Measurements from ENCODE around the gene ICAM4.

DNA sequence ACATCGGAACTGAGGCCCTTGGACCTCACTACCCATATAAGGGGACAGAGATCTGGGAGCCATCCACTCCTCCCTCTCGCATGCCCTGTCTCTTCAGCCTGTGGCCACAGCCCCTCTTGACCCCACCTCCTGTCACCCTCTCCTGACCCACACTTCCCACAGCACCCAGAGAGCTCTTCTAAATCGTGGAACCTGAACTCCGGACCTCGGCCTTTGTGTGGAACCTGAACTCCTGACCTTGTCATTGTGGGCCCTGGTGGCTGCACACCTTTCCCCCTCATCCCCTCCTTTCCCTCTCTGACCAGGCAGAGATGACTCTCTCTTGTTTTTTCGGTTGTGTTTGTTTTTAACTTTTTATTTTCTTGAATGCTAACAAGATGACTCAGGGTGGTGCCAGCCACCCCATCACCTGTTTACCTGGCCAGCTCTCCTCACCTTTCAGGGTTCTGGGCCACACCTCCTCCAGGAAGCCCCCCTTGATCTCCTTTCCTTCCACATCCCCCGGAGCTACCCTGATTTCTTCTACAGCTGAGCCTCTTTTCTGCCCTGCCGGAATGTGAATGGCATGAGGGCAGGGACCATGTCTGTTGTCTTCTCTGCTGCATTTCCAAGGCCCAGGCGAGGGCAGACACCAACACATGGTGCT, 29.7 kb upstream of the ICAM4 start:
- TF ChIP-seq EZH2 (IDR thresholded peaks at IDR 0.05; ENCODE audit: low read depth), result no peak
- TF ChIP-seq, protein P1, sequence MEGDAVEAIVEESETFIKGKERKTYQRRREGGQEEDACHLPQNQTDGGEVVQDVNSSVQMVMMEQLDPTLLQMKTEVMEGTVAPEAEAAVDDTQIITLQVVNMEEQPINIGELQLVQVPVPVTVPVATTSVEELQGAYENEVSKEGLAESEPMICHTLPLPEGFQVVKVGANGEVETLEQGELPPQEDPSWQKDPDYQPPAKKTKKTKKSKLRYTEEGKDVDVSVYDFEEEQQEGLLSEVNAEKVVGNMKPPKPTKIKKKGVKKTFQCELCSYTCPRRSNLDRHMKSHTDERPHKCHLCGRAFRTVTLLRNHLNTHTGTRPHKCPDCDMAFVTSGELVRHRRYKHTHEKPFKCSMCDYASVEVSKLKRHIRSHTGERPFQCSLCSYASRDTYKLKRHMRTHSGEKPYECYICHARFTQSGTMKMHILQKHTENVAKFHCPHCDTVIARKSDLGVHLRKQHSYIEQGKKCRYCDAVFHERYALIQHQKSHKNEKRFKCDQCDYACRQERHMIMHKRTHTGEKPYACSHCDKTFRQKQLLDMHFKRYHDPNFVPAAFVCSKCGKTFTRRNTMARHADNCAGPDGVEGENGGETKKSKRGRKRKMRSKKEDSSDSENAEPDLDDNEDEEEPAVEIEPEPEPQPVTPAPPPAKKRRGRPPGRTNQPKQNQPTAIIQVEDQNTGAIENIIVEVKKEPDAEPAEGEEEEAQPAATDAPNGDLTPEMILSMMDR (conservative IDR thresholded peaks at IDR 0.05), result no peak
